Testis (tissue), 3 donors: ENCODE data around the gene TRIM69. TPM values are rescaled to one million over a fixed set of nuclear protein-coding genes. Genes with fewer than 3 reads are reported as not detected.

Source experiments
- DNase-seq: peaks from one replicate; pipeline ENCODE4 v3.0.0-alpha.2; 2019
- H3K27ac ChIP-seq, 2 donors: fragments of 200-600 bp; sonication (generic); one replicate each; pipeline ENCODE4 v1.5.1; 2019
- H3K27me3 ChIP-seq: fragments of 200-600 bp; sonication (generic); one replicate; pipeline ENCODE4 v1.5.1; 2019
- H3K36me3 ChIP-seq: fragments of 200-600 bp; sonication (generic); one replicate; pipeline ENCODE4 v1.5.1; 2017; ENCODE audit warnings: low read depth; ENCODE audit errors: missing control alignments
- H3K4me1 ChIP-seq: fragments of 200-600 bp; sonication (generic); one replicate; pipeline ENCODE4 v1.5.1; 2019
- H3K4me3 ChIP-seq, 2 donors: fragments of 200-600 bp; sonication (generic); one replicate each; pipeline ENCODE4 v1.5.1; 2017 to 2019
- H3K9me3 ChIP-seq: fragments of 200-600 bp; sonication (generic); one replicate; pipeline ENCODE4 v1.5.1; 2017
- POLR2A ChIP-seq: fragments of 450-650 bp; IDR thresholded peaks from one replicate; pipeline ENCODE4 v1.6.1; 2017; ENCODE audit warnings: antibody characterized with exemption, mild to moderate bottlenecking, moderate library complexity
- WGBS, 2 donors: methylation state at CpG; one replicate each; pipeline ENCODE4 v1.1.5; 2018; 5-methylcytosine and 5-hydroxymethylcytosine counted together
- intact Hi-C: fragments of 100-400 bp; cut with DNase I; formaldehyde crosslinking; loops from one replicate; pipeline ENCODE4 v1.15.1; 2023; ENCODE audit warnings: low total_unique reads
- polyA plus RNA-seq: library from polyadenylated mRNA; stranded (reverse); fragments of 350-450 nt; fragmentation: Illumina TruSeq; extraction: RNeasy Lipid Tissue Mini Kit (QIAGEN cat#74804); gene quantifications from one replicate; pipeline ENCODE4 v1.2.3, GENCODE V29; 2014; ENCODE audit warnings: low read depth, low replicate concordance; ENCODE audit not compliant: insufficient read depth
- total RNA-seq, 2 donors: library from RNA; depleted of rRNA; stranded (reverse); fragments of >200 nt; gene quantifications; one replicate each; pipeline ENCODE4 v1.2.3, GENCODE V29; 2016
- TF ChIP-seq, protein P1 (sequence below), 3 experiments: fragments of 450-650 bp in 2 of 3; fragments of 200-600 bp in 1 of 3; sonication (generic) in 1 of 3; IDR thresholded peaks; one replicate each; pipeline ENCODE4 v1.5.1; 2016 to 2019; ENCODE audit warnings: antibody characterized with exemption in 3 of 3, mild to moderate bottlenecking in 2 of 3, moderate library complexity in 1 of 3

TRIM69 gene
- total and polyA plus RNA-seq, 3 donors from 2014 or later = 19.1 to 120 (median 23.5) TPM

DNA sequence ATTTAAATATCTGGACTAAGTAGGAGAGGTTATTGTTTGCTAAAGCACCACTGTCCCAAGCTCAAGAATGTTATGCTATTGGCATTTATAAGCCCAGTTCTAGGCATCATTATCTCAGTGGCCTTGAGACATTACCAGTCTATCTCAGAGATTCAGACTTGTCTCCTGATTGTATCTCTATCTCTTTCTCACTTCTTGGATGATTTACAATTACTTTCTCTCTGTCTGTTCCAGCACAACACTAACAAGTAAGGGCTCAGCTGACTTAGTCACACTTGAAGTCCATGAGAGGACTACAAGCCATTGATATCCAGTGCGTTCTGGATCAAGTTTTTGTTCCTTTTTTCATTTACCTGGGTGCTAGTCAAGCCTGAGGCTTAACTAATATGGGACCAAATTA is 60.2 kb downstream of the TRIM69 start:
- Histone ChIP-seq H3K4me1 (no peaks in the 10 kb centered on the region), H3K27ac (no peak overlapping the region), H3K36me3 (no peaks in the 10 kb centered on the region), H3K4me3 (no peak overlapping the region), H3K9me3 (no peaks in the 10 kb centered on the region), H3K27me3 (no peaks in the 10 kb centered on the region)
- TF ChIP-seq POLR2A = no peak
- intact Hi-C loops = no loop called here
- no peak for DNase-seq
- 70 to 88% methylated on average over 1 of the region's 1 CpG for WGBS, 2 donors

DNA sequence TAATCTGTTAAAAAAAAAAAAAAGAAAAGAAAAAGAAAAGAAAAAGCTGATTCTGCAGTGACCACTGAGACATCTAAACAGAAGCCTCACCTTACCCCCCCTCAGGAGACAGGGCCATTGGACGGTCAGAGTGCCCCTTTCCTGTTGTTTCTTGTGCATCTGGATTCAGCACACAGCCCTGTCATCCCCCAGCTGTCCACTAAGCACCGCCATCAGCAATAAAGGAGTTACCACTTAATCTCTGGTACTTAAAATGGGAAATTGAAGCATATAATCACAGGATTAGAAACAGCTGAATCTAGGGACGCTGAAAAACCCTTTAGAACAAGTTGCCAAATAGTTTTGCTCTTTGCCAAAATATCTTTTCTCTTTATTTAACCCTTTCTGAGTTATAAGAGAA is 62.5 kb downstream of the TRIM69 start:
- 29 to 31% methylated on average over 3 of the region's 3 CpGs for WGBS, 2 donors
- no peak for DNase-seq
- intact Hi-C loops = no loop called here
- TF ChIP-seq, protein P1, sequence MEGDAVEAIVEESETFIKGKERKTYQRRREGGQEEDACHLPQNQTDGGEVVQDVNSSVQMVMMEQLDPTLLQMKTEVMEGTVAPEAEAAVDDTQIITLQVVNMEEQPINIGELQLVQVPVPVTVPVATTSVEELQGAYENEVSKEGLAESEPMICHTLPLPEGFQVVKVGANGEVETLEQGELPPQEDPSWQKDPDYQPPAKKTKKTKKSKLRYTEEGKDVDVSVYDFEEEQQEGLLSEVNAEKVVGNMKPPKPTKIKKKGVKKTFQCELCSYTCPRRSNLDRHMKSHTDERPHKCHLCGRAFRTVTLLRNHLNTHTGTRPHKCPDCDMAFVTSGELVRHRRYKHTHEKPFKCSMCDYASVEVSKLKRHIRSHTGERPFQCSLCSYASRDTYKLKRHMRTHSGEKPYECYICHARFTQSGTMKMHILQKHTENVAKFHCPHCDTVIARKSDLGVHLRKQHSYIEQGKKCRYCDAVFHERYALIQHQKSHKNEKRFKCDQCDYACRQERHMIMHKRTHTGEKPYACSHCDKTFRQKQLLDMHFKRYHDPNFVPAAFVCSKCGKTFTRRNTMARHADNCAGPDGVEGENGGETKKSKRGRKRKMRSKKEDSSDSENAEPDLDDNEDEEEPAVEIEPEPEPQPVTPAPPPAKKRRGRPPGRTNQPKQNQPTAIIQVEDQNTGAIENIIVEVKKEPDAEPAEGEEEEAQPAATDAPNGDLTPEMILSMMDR (IDR thresholded peaks at IDR 0.05) = no peak
- no peak for TF ChIP-seq POLR2A
- no peaks in the 10 kb centered on the region for H3K27me3 ChIP-seq
- no peak overlapping the region for H3K4me3 ChIP-seq
- no peak overlapping the region for H3K27ac ChIP-seq
- H3K36me3 ChIP-seq = no peaks in the 10 kb centered on the region
- H3K4me1 ChIP-seq = no peaks in the 10 kb centered on the region
- H3K9me3 ChIP-seq = no peaks in the 10 kb centered on the region

DNA sequence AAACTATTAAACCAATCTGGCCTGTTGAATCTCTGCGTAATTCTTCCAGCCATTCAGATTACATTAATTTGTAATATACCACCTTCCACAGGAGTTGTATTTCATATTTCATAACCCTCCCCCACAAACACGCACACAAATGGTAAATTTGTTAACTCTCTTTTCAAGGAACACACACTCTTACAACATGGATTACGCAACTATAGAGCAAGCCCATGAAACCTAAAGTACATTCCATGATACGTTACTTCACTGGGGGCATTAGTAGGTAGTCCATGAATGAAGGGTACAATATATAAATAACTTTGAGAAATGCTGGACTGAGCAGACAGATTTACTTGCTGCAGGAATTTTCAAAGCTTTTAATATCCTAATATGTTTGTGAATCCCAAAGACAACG is 65.0 kb downstream of the TRIM69 start:
- Histone ChIP-seq H3K9me3 (no peaks in the 10 kb centered on the region), H3K4me1 (no peaks in the 10 kb centered on the region), H3K27me3 (no peaks in the 10 kb centered on the region), H3K27ac (no peak overlapping the region), H3K36me3 (no peaks in the 10 kb centered on the region), H3K4me3 (no peak overlapping the region)
- TF ChIP-seq POLR2A = no peak
- DNase-seq = no peak
- WGBS, 2 donors = 76 to 77% methylated on average over 5 of the region's 5 CpGs
- intact Hi-C loops = no loop called here

DNA sequence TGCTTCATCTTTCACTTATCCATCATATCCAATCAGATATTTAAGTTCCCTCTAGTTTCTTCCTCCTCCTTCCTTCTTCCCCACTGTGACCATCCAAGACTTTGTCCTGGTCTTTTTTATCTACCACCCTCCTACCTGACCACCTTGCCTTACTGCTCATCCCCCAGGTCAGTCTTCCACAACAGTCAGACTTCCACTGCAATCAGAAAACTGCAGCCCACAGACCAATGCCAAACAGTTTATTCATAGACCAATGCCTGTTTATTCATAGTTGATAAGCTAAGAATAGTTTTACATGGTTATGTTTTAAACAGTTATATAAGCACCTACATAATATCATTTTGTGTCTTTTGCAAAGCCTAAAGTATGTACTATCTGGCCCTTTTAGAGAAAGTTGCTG is 65.5 kb downstream of the TRIM69 start:
- Histone ChIP-seq H3K4me3 (no peak overlapping the region), H3K36me3 (no peaks in the 10 kb centered on the region), H3K4me1 (no peaks in the 10 kb centered on the region), H3K27me3 (no peaks in the 10 kb centered on the region), H3K27ac (no peak overlapping the region), H3K9me3 (no peaks in the 10 kb centered on the region)
- intact Hi-C loops = no loop called here
- TF ChIP-seq, protein P1 (IDR thresholded peaks at IDR 0.05) = no peak
- TF ChIP-seq POLR2A = no peak
- no peak for DNase-seq

DNA sequence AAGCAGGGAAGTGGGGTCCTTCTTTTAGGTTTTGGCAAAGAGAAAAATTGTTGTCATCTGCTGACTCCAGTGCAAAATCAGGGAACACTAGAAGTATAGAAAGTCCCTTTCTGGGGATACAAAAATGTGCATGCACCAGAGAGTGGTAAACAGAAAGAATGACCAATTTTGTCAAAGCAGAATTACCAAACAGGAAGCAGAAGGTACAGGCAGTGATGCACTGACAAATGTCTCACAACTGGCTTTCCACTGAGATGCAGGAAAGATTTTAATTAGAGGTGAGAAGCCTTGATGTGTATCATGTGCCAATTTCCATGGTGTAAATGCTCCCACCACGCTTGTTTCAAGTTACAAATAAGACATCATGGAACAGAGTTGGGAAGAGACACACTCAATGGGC is 66.0 kb downstream of the TRIM69 start:
- Histone ChIP-seq H3K27me3 (no peaks in the 10 kb centered on the region), H3K4me1 (no peaks in the 10 kb centered on the region), H3K36me3 (no peaks in the 10 kb centered on the region), H3K4me3 (no peak overlapping the region), H3K27ac (no peak overlapping the region), H3K9me3 (no peaks in the 10 kb centered on the region)
- intact Hi-C loops = no loop called here
- 59 to 77% methylated on average over 1 of the region's 1 CpG for WGBS, 2 donors
- TF ChIP-seq, protein P1 (IDR thresholded peaks at IDR 0.05) = no peak
- TF ChIP-seq POLR2A = no peak
- no peak for DNase-seq

DNA sequence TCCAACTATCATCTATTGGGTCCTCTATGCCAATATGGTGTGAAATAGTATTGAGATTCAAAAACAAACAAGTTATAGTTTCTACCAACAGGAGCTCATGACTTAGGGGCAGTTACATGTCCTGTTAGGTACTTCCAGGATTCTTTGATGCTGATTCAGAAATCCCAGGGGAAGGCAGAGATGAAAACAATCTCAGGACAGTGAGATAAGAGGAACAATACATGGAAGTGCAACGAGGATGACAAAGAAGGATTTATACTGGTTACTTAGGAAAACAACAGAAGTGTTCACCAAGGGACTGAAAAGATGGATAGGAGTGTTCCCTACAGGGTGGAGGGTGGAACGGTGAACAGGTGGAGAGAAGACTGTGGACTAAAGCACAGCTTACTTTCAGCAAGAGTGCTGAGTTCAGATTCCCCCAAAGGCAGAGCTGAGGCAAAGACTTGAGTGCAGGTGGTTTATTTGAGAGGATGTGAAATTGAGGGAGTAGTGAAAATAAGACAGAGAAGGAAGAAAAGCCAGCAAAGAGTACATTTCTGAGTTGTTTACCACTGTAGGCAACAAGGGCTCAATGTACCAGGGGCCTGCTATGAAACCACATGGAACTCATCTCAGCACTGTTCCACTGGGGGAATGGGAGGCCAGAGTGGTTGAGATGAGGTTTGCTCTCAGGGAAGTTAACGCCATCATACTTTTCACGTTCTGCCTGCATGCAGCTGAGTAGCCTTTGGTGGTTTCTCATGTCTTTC is 68.1 kb downstream of the TRIM69 start:
- no peaks in the 10 kb centered on the region for H3K9me3 ChIP-seq
- H3K4me3 ChIP-seq = no peak overlapping the region
- DNase-seq = no peak
- 67 to 75% methylated on average over 4 of the region's 4 CpGs for WGBS, 2 donors
- H3K36me3 ChIP-seq = no peaks in the 10 kb centered on the region
- H3K27ac ChIP-seq = no peak overlapping the region
- intact Hi-C loops = no loop called here
- H3K4me1 ChIP-seq = no peaks in the 10 kb centered on the region
- no peaks in the 10 kb centered on the region for H3K27me3 ChIP-seq
- TF ChIP-seq, protein P1 (IDR thresholded peaks at IDR 0.05) = no peak
